DND-41 (cell line): Measurements from ENCODE around the gene AP2B1.

Experiments
- EZH2 ChIP-seq: IDR thresholded peaks from 3 replicates; pipeline ENCODE4 v1.6.1; 2012; ENCODE audit warnings: borderline replicate concordance, low read depth, mild to moderate bottlenecking, moderate library complexity, low read length, inconsistent platforms; ENCODE audit not compliant: severe bottlenecking
- TF ChIP-seq, protein P1 (sequence below): IDR thresholded peaks from 2 replicates; pipeline ENCODE4 v1.5.1; 2012; ENCODE audit warnings: borderline replicate concordance, low read length, moderate library complexity, mild to moderate bottlenecking; ENCODE audit not compliant: poor library complexity, severe bottlenecking; ENCODE audit errors: extremely low read depth

GRCh38 chr17:35734396-35734795, 147.3 kb downstream of the AP2B1 start:
- TF ChIP-seq, protein P1, sequence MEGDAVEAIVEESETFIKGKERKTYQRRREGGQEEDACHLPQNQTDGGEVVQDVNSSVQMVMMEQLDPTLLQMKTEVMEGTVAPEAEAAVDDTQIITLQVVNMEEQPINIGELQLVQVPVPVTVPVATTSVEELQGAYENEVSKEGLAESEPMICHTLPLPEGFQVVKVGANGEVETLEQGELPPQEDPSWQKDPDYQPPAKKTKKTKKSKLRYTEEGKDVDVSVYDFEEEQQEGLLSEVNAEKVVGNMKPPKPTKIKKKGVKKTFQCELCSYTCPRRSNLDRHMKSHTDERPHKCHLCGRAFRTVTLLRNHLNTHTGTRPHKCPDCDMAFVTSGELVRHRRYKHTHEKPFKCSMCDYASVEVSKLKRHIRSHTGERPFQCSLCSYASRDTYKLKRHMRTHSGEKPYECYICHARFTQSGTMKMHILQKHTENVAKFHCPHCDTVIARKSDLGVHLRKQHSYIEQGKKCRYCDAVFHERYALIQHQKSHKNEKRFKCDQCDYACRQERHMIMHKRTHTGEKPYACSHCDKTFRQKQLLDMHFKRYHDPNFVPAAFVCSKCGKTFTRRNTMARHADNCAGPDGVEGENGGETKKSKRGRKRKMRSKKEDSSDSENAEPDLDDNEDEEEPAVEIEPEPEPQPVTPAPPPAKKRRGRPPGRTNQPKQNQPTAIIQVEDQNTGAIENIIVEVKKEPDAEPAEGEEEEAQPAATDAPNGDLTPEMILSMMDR = no peak
- TF ChIP-seq EZH2 = no peak
